Heart left ventricle (tissue), 16 donors: ENCODE measurements around the gene ITGBL1. TPM values are rescaled to one million over a fixed set of nuclear protein-coding genes. Genes with fewer than 3 reads are reported as not detected.

Experiments used
- ATAC-seq, 4 donors: fragments of 200-7000 bp; cut with Tn5 transposase; one replicate each; pipeline ENCODE4 v1.9.1; 2020 to 2022; ENCODE audit warnings: moderate library complexity in 4 of 4, mild to moderate bottlenecking in 3 of 4, moderate number of reproducible peaks in 1 of 4
- DNase-seq, 5 donors: peaks; one replicate each; pipeline ENCODE4 v3.0.0-alpha.2; 2020
- H3K27ac ChIP-seq, 12 donors: fragments of 200-600 bp; sonication (generic) in 4 of 12; one replicate each; pipeline versions ENCODE4 v1.5.0 to v1.8.0; 2016 to 2022; ENCODE audit warnings: mild to moderate bottlenecking in 2 of 12
- H3K27me3 ChIP-seq, 9 donors: fragments of 200-600 bp; sonication (generic) in 2 of 9; one replicate each; pipeline versions ENCODE4 v1.5.1 to v1.8.0; 2016 to 2022; ENCODE audit warnings: mild to moderate bottlenecking in 3 of 9
- H3K36me3 ChIP-seq, 9 donors: fragments of 200-600 bp; sonication (generic) in 2 of 9; one replicate each; pipeline versions ENCODE4 v1.5.0 to v1.8.0; 2018 to 2022; ENCODE audit warnings: mild to moderate bottlenecking in 2 of 9
- H3K4me1 ChIP-seq, 12 donors: fragments of 200-600 bp; sonication (generic) in 4 of 12; one replicate each; pipeline versions ENCODE4 v1.5.0 to v1.8.0; 2016 to 2022; ENCODE audit warnings: mild to moderate bottlenecking in 3 of 12
- H3K4me3 ChIP-seq, 12 donors: fragments of 200-600 bp; sonication (generic) in 4 of 12; one replicate each; pipeline versions ENCODE4 v1.5.0 to v1.8.0; 2017 to 2022; ENCODE audit warnings: mild to moderate bottlenecking in 9 of 12, moderate library complexity in 4 of 12
- H3K9me3 ChIP-seq, 12 donors: fragments of 200-600 bp; sonication (generic) in 4 of 12; one replicate each; pipeline versions ENCODE4 v1.5.0 to v1.8.0; 2016 to 2022; ENCODE audit warnings: mild to moderate bottlenecking in 1 of 12
- POLR2A ChIP-seq, 2 donors: fragments of 450-650 bp; IDR thresholded peaks; one replicate each; pipeline ENCODE4 v1.6.1; 2017; ENCODE audit warnings: antibody characterized with exemption in 2 of 2, mild to moderate bottlenecking in 2 of 2, moderate library complexity in 2 of 2
- WGBS, 4 donors: extraction: QIAGEN DNeasy Blood & Tissue Kit in 2 of 4; methylation state at CpG; one replicate each; pipeline versions ENCODE4 v1.1.5 to v1.1.7; 2013 to 2018; 5-methylcytosine and 5-hydroxymethylcytosine counted together
- intact Hi-C, 10 donors: fragments of 100-400 bp; cut with DNase I; formaldehyde crosslinking; loops; one replicate each; pipeline versions ENCODE4 v1.11.1 to v1.14.2; 2022
- polyA plus RNA-seq, 2 donors: library from polyadenylated mRNA; stranded (reverse); fragments of 200-250 nt; gene quantifications; one replicate each; pipeline ENCODE4 v1.2.3, GENCODE V29; 2013
- total RNA-seq, 9 donors: library from RNA; depleted of rRNA in 2 of 9; stranded (reverse); fragments of >200 nt in 2 of 9; fragmentation: NEBNext Ultra II Directional in 3 of 9; extraction: Animal tissue kit (Norgen Biotek cat#: 25700) in 3 of 9; gene quantifications; one replicate each; pipeline versions ENCODE4 v1.1.0 to v1.2.4, GENCODE V29; 2016 to 2023
- TF ChIP-seq, protein P1 (sequence below), 12 donors: fragments of 200-600 bp; sonication (generic) in 4 of 12; IDR thresholded peaks; one replicate each; pipeline versions ENCODE4 v1.5.0 to v1.8.0; 2018 to 2022; ENCODE audit warnings: antibody characterized with exemption in 12 of 12, mild to moderate bottlenecking in 5 of 12
- donor health status: ischemic (EF 13 %, LVEDD 7.1; RV severe dilation, severe dysfunction).
- donor health status: healthy with polysubstance abuse.
- donor health status: DM: no; HTN: yes; CAD: no.
- donor health status: DM: no; HTN: no; CAD: no.
- donor health status: ischemic (EF 25% LVEDD 6.9; RV normal size, moderate dysfunction).
- donor health status: ischemic (EF 25% LVEDD 5.7; RV mildly dilated, moderate dysfunction).
- donor health status: healthy.
- donor health status: DM: yes; HTN: yes; CAD: no.
- donor health status: ischemic (EF 35%, LVEDD 5.7; RV mildly dilated, moderate dysfunction).
- donor health status: nonischemic (EF 11% LVEDD 7.7; RV severe dilation, severe dysfunction).
- donor health status: DM: yes; HTN: yes; CAD: no.
- donor health status: PGD.
- donor health status: ischemic (EF 29% LVEDD 5.4; RV normal size, mild dysfunction).
- donor health status: nonischemic (EF 23%, LVEDD 6.1; RV moderate dilation, normal function).

ITGBL1 gene
- total and polyA plus RNA-seq, 11 donors = 0.15 to 5.9 (median 2.5) TPM

- WGBS, 4 donors = 77 to 83% (median 78%) methylated on average over 3 of the region's 3 CpGs
- no peaks in the 10 kb centered on the region for H3K9me3 ChIP-seq
- no peaks in the 10 kb centered on the region for H3K4me1 ChIP-seq
- no peaks in the 10 kb centered on the region for H3K36me3 ChIP-seq
- ATAC-seq = no peak
- H3K27me3 ChIP-seq = peaks cover 0 to 10% (median 0%) of the 10 kb centered on the region in 9 donors
- intact Hi-C loops = no loop called here
- TF ChIP-seq, protein P1, sequence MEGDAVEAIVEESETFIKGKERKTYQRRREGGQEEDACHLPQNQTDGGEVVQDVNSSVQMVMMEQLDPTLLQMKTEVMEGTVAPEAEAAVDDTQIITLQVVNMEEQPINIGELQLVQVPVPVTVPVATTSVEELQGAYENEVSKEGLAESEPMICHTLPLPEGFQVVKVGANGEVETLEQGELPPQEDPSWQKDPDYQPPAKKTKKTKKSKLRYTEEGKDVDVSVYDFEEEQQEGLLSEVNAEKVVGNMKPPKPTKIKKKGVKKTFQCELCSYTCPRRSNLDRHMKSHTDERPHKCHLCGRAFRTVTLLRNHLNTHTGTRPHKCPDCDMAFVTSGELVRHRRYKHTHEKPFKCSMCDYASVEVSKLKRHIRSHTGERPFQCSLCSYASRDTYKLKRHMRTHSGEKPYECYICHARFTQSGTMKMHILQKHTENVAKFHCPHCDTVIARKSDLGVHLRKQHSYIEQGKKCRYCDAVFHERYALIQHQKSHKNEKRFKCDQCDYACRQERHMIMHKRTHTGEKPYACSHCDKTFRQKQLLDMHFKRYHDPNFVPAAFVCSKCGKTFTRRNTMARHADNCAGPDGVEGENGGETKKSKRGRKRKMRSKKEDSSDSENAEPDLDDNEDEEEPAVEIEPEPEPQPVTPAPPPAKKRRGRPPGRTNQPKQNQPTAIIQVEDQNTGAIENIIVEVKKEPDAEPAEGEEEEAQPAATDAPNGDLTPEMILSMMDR (IDR thresholded peaks at IDR 0.05) = no peak
- TF ChIP-seq POLR2A (IDR thresholded peaks at IDR 0.05) = no peak
- DNase-seq = no peak
- H3K4me3 ChIP-seq = no peak overlapping the region
- H3K27ac ChIP-seq = no peak overlapping the region
Observed at GRCh38 chr13:101434486-101434885, 18.0 kb upstream of the ITGBL1 start.

- TF ChIP-seq POLR2A (IDR thresholded peaks at IDR 0.05) = no peak
- TF ChIP-seq, protein P1 (IDR thresholded peaks at IDR 0.05) = no peak
- Histone ChIP-seq H3K9me3 (no peaks in the 10 kb centered on the region), H3K27ac (no peak overlapping the region), H3K27me3 (no peaks in the 10 kb centered on the region), H3K36me3 (no peaks in the 10 kb centered on the region), H3K4me3 (no peak overlapping the region), H3K4me1 (no peaks in the 10 kb centered on the region)
- ATAC-seq = no peak
- WGBS, 4 donors = 46 to 56% (median 52%) methylated on average over 4 of the region's 4 CpGs
- DNase-seq = no peak
- intact Hi-C loops = no loop called here
Observed at GRCh38 chr13:101447852-101448251, 4.6 kb upstream of the ITGBL1 start.

DNA sequence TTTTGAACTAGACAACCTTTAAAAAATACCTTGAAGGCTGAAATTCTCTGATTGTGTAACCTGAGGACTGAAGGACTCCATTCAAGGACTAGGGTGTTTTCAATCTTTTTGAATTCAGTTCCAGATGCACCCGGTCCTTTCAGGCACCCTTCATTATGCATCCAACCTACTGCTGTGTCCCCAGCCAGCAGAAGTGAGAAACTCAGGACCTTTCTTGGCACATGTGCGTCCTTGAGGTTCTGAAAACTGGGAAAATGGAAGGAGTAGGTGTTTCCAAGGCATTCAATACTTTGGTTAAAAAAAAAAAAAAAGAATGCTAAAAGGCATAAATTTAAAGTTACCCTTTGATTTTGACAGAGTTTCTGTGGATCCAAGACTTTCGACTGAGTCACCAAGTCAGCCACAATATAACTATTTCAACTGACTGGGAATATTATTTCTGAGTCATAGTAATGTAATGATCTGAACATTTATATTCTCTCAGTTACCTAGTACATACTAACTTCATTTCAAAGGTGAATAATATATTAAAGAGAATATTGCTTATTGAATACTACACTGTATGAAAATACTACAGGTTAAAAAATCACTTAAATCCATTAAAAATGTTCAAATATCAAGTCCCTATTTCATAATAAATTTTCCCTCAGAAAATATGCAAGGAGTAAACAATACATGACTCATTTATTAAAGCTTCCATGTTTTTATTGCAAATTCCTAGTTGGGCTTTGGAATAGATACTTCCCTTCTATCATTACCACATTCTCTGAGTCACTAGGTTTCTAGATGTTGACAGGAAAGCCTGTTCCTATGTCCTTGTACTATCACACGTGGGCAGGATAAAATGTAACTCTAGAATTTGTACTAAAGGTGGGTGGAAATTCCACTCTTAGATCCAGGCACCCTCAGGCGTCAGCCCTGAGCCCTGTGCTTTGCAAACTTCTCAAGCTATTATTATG is 2.4 kb upstream of the ITGBL1 start:
- intact Hi-C loops = loop anchor here in 2 of 10 donors (10.0 kb wide), 2 partner anchors 295 to 305 kb away; no protein-coding TSS in a partner anchor

GRCh38 chr13:101450749-101451130 is 1.7 kb upstream of the ITGBL1 start:
- Histone ChIP-seq H3K4me1 (peaks cover 0 to 7% (median 0%) of the 10 kb centered on the region in 12 donors), H3K9me3 (no peaks in the 10 kb centered on the region), H3K27ac (no peak overlapping the region), H3K27me3 (peaks cover 0 to 5% (median 0%) of the 10 kb centered on the region in 9 donors), H3K4me3 (no peak overlapping the region), H3K36me3 (no peaks in the 10 kb centered on the region)
- DNase-seq = no peak
- 74 to 86% (median 85%) methylated on average over 2 of the region's 2 CpGs for WGBS, 4 donors
- TF ChIP-seq POLR2A (IDR thresholded peaks at IDR 0.05) = no peak
- ATAC-seq = no peak
- intact Hi-C loops = loop anchor here in 2 of 10 donors (10.0 kb wide), 2 partner anchors 296 to 306 kb away; no protein-coding TSS in a partner anchor

More for the DNA sequence above, 2.4 kb upstream of the ITGBL1 start:
- WGBS, 4 donors = 43 to 55% (median 54%) methylated on average over 5 of the region's 5 CpGs
- Histone ChIP-seq H3K4me1 (peaks cover 0 to 7% (median 0%) of the 10 kb centered on the region in 12 donors), H3K27ac (no peak overlapping the region), H3K4me3 (no peak overlapping the region), H3K36me3 (no peaks in the 10 kb centered on the region), H3K9me3 (no peaks in the 10 kb centered on the region), H3K27me3 (peaks cover 0 to 5% (median 0%) of the 10 kb centered on the region in 9 donors)
- ATAC-seq (no peak), DNase-seq (no peak)
- TF ChIP-seq, protein P1 (IDR thresholded peaks at IDR 0.05) = no peak
- TF ChIP-seq POLR2A (IDR thresholded peaks at IDR 0.05) = no peak
